NCI-H2196 (cell line): Measurements from ENCODE around the gene DRAM1.

ENCODE experiments used
- DNase-seq: peaks from one replicate; lab custom pipeline; 2025; ENCODE audit not compliant: unreplicated experiment; lab: John Stamatoyannopoulos, UW

Gene DRAM1

GRCh38 chr12:101940400-101940950, 63.1 kb downstream of the DRAM1 start:
- no peak for DNase-seq

GRCh38 chr12:101941306-101942249, 64.2 kb downstream of the DRAM1 start:
- DNase-seq: no peak

GRCh38 chr12:101942250-101942605, 64.8 kb downstream of the DRAM1 start:
- no peak for DNase-seq

GRCh38 chr12:101945369-101946232, 68.2 kb downstream of the DRAM1 start:
- DNase-seq: no peak

GRCh38 chr12:101946233-101946611, 68.8 kb downstream of the DRAM1 start:
- no peak for DNase-seq

- DNase-seq: no peak
Measured at GRCh38 chr12:101947316-101947715, 69.9 kb downstream of the DRAM1 start.

GRCh38 chr12:101948365-101948764, 71.0 kb downstream of the DRAM1 start:
- DNase-seq: no peak

- DNase-seq: no peak
Measured at GRCh38 chr12:101951002-101951670, 73.8 kb downstream of the DRAM1 start.

DNA sequence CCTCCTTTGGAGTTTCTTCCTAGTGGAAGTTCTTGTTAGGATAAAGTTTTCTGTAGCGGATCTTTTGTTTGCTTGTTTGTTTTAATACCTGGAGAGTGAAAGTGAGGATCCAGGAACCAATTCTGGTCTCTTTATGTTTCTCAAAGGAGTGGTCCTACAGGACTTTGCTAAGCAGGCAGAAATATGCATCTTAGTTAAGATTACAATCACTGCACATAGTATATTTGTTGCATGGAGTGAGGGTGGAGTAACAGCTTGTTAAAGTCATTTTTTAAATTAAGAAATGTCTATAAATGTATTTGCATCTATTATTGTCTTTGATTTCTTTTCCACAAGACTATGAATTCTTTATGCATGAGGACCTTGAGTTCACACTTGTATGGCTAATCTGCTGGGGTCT, 76.7 kb downstream of the DRAM1 start:
- DNase-seq: no peak

GRCh38 chr12:101954676-101955075, 77.3 kb downstream of the DRAM1 start:
- DNase-seq: no peak

DNA sequence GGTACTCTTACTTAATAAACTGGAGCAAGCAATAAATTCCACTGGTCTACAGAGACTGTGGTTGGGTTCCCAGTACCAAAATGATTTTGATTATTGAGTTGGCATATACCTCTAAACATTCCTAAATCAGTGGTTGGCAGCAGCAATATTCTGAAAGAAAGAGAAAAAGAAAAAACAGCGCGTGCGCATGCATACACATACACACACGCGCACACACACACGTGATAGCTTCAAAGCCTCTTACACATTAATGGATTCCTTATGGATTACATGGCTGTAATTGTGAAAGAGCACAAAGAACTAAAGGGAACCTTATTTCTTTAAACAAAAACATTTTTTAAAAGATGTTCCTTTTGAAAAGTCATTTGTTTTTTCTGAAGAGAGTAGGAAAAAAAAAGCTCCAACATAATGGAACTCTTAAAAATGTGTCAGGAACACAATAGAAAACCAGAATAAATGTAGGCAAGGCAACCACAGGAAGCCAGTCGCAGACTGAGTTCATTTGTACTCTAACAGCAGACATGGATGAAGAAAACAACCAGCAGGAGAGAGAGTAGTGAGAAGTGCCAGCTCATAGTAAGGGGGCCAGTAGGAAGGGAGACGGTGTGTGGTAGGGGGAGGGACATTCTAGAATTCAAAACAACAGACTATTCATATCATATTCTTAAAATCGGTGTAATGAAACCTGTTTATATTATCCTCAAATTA, 80.0 kb downstream of the DRAM1 start:
- DNase-seq: no peak

DNA sequence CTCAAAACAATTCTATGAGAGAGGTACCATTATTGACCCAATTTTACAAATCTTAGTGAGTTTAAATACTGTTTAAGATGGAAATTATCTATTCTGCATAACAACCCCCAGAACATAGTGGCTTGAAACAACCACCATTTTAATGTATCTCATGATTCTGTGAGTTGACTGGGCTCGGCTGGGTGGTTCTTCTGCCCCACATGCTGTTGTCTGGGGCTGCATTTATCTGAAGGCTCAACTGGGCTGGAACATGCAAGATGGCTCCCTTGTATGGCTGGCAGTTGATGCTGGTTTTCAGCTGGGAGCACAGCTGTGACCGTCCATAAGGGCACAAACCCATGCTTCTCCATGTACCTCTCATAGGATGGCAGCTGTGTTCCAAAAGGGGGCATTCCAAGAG, 82.2 kb downstream of the DRAM1 start:
- DNase-seq: no peak

DNA sequence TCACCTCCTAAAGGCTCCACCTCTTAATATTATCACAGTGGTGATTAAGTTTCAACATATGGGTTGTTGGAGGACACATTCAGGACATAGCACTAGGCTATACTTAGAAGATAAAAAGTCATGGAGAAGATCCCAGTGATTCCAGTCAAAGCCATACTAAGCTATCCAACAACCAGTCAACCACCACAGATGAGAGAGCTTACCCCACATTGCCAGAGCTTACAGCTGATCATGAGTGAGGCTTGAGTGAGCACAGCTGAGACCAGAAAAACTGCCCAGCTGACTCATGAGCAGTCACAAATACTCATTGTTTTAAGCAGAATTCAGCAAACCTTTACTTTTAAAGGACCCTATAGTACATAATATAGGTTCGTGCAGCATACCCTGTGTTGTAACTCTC, 85.1 kb downstream of the DRAM1 start:
- no peak for DNase-seq

DNA sequence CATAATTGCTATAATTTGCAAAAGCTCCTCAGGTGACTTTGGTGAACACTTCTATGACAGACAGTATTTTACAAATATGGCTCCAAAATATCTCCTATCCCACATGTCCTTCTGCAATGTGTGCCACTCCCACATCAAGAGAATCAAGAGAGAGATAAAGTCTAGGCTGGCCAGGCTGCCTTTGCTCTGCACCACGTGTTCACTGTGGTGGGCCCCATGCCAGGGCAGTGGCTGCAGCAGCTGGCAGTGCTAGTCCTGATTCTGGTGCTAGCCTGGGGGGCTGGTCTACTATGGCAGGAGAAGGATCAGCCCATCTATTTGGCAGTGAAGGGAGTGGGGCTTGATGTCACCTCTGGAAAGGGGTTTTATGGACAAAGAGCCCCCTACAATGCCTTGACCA, 86.3 kb downstream of the DRAM1 start:
- DNase-seq: no peak

DNA sequence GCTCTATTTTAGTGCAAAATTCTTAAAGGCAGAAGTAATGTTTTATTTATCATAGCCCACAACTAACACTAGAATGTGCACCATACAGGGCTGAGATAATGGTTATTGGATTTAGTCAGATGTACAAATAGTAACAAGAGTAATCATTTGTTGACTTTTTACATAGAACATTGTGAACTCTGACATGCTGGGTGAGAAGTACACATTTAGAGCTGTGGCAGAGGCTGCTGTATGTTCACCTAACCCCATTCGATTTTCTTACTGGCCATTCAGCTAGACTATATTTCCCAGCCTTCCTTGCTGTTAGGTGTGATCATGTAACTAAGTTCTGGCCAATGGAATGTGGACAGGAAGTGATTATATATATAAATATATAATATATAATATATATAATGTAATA, 89.1 kb downstream of the DRAM1 start:
- no peak for DNase-seq

GRCh38 chr12:101967506-101967905, 90.1 kb downstream of the DRAM1 start:
- no peak for DNase-seq

- no peak for DNase-seq
Measured at GRCh38 chr12:101968770-101969169, 91.4 kb downstream of the DRAM1 start.
